Measurements from ENCODE around the gene HIGD2A. TPM values are rescaled to one million over a fixed set of nuclear protein-coding genes. Genes with fewer than 3 reads are reported as not detected.
"Not testable (repeated sequence)": the region's sequence is repeated elsewhere in the genome, so short reads cannot be mapped to it uniquely, and the experiment has no call there.

HIGD2A gene
- total and polyA plus RNA-seq, 4 donors = 39.8 to 152 (median 134) TPM

GRCh38 chr5:176405656-176406435, 17.3 kb downstream of the HIGD2A start:
- 80% methylated on average over 15 of the region's 20 CpGs for WGBS (ENCODE audit: insufficient coverage)
- no peak overlapping the region for H3K27ac ChIP-seq (ENCODE audit: low read depth, low read length)
- H3K4me3 ChIP-seq (ENCODE audit: low read depth, low read length) = no peak overlapping the region
- no peaks in the 10 kb centered on the region for H3K4me1 ChIP-seq (ENCODE audit: control insufficient read depth, insufficient read depth, low read length)
- H3K36me3 ChIP-seq (ENCODE audit: control insufficient read depth, insufficient read depth, low read length) = peaks cover 76% of the 10 kb centered on the region
- H3K9me3 ChIP-seq (ENCODE audit: control insufficient read depth, insufficient read depth, low read length) = no peaks in the 10 kb centered on the region
- no peak for DNase-seq (ENCODE audit: low read depth in 4 of 6, low spot score in 6 of 6)
- no peaks in the 10 kb centered on the region for H3K27me3 ChIP-seq (ENCODE audit: control insufficient read depth, insufficient read depth, low read length)

GRCh38 chr5:176406436-176407052, 18.0 kb downstream of the HIGD2A start:
- Histone ChIP-seq H3K4me1 (ENCODE audit: control insufficient read depth, insufficient read depth, low read length) (no peaks in the 10 kb centered on the region), H3K4me3 (ENCODE audit: low read depth, low read length) (no peak overlapping the region), H3K9me3 (ENCODE audit: control insufficient read depth, insufficient read depth, low read length) (no peaks in the 10 kb centered on the region), H3K27me3 (ENCODE audit: control insufficient read depth, insufficient read depth, low read length) (no peaks in the 10 kb centered on the region), H3K27ac (ENCODE audit: low read depth, low read length) (no peak overlapping the region), H3K36me3 (ENCODE audit: control insufficient read depth, insufficient read depth, low read length) (peaks cover 76% of the 10 kb centered on the region)
- 91% methylated on average over 8 of the region's 9 CpGs for WGBS (ENCODE audit: insufficient coverage)
- DNase-seq (ENCODE audit: low read depth in 4 of 6, low spot score in 6 of 6) = no peak

GRCh38 chr5:176407456-176408251, 19.1 kb downstream of the HIGD2A start:
- Histone ChIP-seq H3K4me1 (ENCODE audit: control insufficient read depth, insufficient read depth, low read length) (no peaks in the 10 kb centered on the region), H3K27ac (ENCODE audit: low read depth, low read length) (no peak overlapping the region), H3K36me3 (ENCODE audit: control insufficient read depth, insufficient read depth, low read length) (peaks cover 72% of the 10 kb centered on the region), H3K4me3 (ENCODE audit: low read depth, low read length) (no peak overlapping the region), H3K27me3 (ENCODE audit: control insufficient read depth, insufficient read depth, low read length) (no peaks in the 10 kb centered on the region), H3K9me3 (ENCODE audit: control insufficient read depth, insufficient read depth, low read length) (no peaks in the 10 kb centered on the region)
- DNase-seq (ENCODE audit: low read depth in 4 of 6, low spot score in 6 of 6) = no peak
- 97% methylated on average over 4 of the region's 6 CpGs for WGBS (ENCODE audit: insufficient coverage)

- peaks cover 72% of the 10 kb centered on the region for H3K36me3 ChIP-seq (ENCODE audit: control insufficient read depth, insufficient read depth, low read length)
- not testable (repeated sequence) for H3K4me1 ChIP-seq (ENCODE audit: control insufficient read depth, insufficient read depth, low read length); H3K27me3 ChIP-seq (ENCODE audit: control insufficient read depth, insufficient read depth, low read length); H3K4me3 ChIP-seq (ENCODE audit: low read depth, low read length); DNase-seq (ENCODE audit: low read depth in 4 of 6, low spot score in 6 of 6); H3K9me3 ChIP-seq (ENCODE audit: control insufficient read depth, insufficient read depth, low read length); H3K27ac ChIP-seq (ENCODE audit: low read depth, low read length)
- 97% methylated on average over 5 of the region's 10 CpGs for WGBS (ENCODE audit: insufficient coverage)
Measured at GRCh38 chr5:176408252-176408573, 19.7 kb downstream of the HIGD2A start.

GRCh38 chr5:176408590-176408989, 20.0 kb downstream of the HIGD2A start:
- Histone ChIP-seq H3K4me3 (ENCODE audit: low read depth, low read length) (no peak overlapping the region), H3K4me1 (ENCODE audit: control insufficient read depth, insufficient read depth, low read length) (peaks cover 6% of the 10 kb centered on the region), H3K9me3 (ENCODE audit: control insufficient read depth, insufficient read depth, low read length) (no peaks in the 10 kb centered on the region), H3K27ac (ENCODE audit: low read depth, low read length) (no peak overlapping the region), H3K27me3 (ENCODE audit: control insufficient read depth, insufficient read depth, low read length) (no peaks in the 10 kb centered on the region), H3K36me3 (ENCODE audit: control insufficient read depth, insufficient read depth, low read length) (peaks cover 75% of the 10 kb centered on the region)
- WGBS (ENCODE audit: insufficient coverage) = no CpG with 5 or more reads among the region's 5 CpGs
- DNase-seq (ENCODE audit: low read depth in 4 of 6, low spot score in 6 of 6) = no peak

GRCh38 chr5:176409765-176410164, 21.2 kb downstream of the HIGD2A start:
- Histone ChIP-seq H3K27ac (ENCODE audit: low read depth, low read length) (no peak overlapping the region), H3K9me3 (ENCODE audit: control insufficient read depth, insufficient read depth, low read length) (no peaks in the 10 kb centered on the region), H3K27me3 (ENCODE audit: control insufficient read depth, insufficient read depth, low read length) (no peaks in the 10 kb centered on the region), H3K36me3 (ENCODE audit: control insufficient read depth, insufficient read depth, low read length) (peaks cover 69% of the 10 kb centered on the region), H3K4me3 (ENCODE audit: low read depth, low read length) (no peak overlapping the region), H3K4me1 (ENCODE audit: control insufficient read depth, insufficient read depth, low read length) (peaks cover 14% of the 10 kb centered on the region)
- DNase-seq (ENCODE audit: low read depth in 4 of 6, low spot score in 6 of 6) = no peak
- 68% methylated on average over 3 of the region's 4 CpGs for WGBS (ENCODE audit: insufficient coverage)

- Histone ChIP-seq H3K9me3 (ENCODE audit: control insufficient read depth, insufficient read depth, low read length) (no peaks in the 10 kb centered on the region), H3K27me3 (ENCODE audit: control insufficient read depth, insufficient read depth, low read length) (no peaks in the 10 kb centered on the region), H3K4me1 (ENCODE audit: control insufficient read depth, insufficient read depth, low read length) (peaks cover 21% of the 10 kb centered on the region), H3K36me3 (ENCODE audit: control insufficient read depth, insufficient read depth, low read length) (peaks cover 64% of the 10 kb centered on the region), H3K27ac (ENCODE audit: low read depth, low read length) (no peak overlapping the region), H3K4me3 (ENCODE audit: low read depth, low read length) (no peak overlapping the region)
- WGBS (ENCODE audit: insufficient coverage) = 86% methylated on average over 1 of the region's 5 CpGs
- DNase-seq (ENCODE audit: low read depth in 4 of 6, low spot score in 6 of 6) = no peak
Measured at GRCh38 chr5:176410486-176411180, 22.1 kb downstream of the HIGD2A start.

- WGBS (ENCODE audit: insufficient coverage) = 87% methylated on average over 8 of the region's 10 CpGs
- Histone ChIP-seq H3K36me3 (ENCODE audit: control insufficient read depth, insufficient read depth, low read length) (peaks cover 44% of the 10 kb centered on the region), H3K4me3 (ENCODE audit: low read depth, low read length) (no peak overlapping the region), H3K4me1 (ENCODE audit: control insufficient read depth, insufficient read depth, low read length) (peaks cover 31% of the 10 kb centered on the region), H3K27ac (ENCODE audit: low read depth, low read length) (no peak overlapping the region), H3K27me3 (ENCODE audit: control insufficient read depth, insufficient read depth, low read length) (no peaks in the 10 kb centered on the region), H3K9me3 (ENCODE audit: control insufficient read depth, insufficient read depth, low read length) (no peaks in the 10 kb centered on the region)
- no peak for DNase-seq (ENCODE audit: low read depth in 4 of 6, low spot score in 6 of 6)
Measured at GRCh38 chr5:176412517-176413254, 24.1 kb downstream of the HIGD2A start.

- Histone ChIP-seq H3K4me1 (ENCODE audit: control insufficient read depth, insufficient read depth, low read length) (peaks cover 31% of the 10 kb centered on the region), H3K27me3 (ENCODE audit: control insufficient read depth, insufficient read depth, low read length) (no peaks in the 10 kb centered on the region), H3K27ac (ENCODE audit: low read depth, low read length) (peak overlapping the region; percentile 2), H3K36me3 (ENCODE audit: control insufficient read depth, insufficient read depth, low read length) (peaks cover 39% of the 10 kb centered on the region), H3K4me3 (ENCODE audit: low read depth, low read length) (no peak overlapping the region), H3K9me3 (ENCODE audit: control insufficient read depth, insufficient read depth, low read length) (no peaks in the 10 kb centered on the region)
- WGBS (ENCODE audit: insufficient coverage) = 90% methylated on average over 2 of the region's 2 CpGs
- peak in 1 of 6 donors; percentile 36 for DNase-seq (ENCODE audit: low read depth in 4 of 6, low spot score in 6 of 6)
Measured at GRCh38 chr5:176413255-176413565, 24.7 kb downstream of the HIGD2A start.
